AG04449 (cell line): Measurements from ENCODE around the gene PLD5.
"Not testable (repeated sequence)": the region's sequence is repeated elsewhere in the genome, so short reads cannot be mapped to it uniquely, and the experiment has no call there.

Experiments used
- CTCF ChIA-PET: fragments of 350-600 bp; formaldehyde crosslinking; extraction: SDS; loops from one replicate; lab custom pipeline; 2021; ENCODE audit warnings: antibody characterized with exemption; lab: Yijun Ruan, JAX
- POLR2A ChIA-PET: fragments of 400-600, 350-600 bp; formaldehyde crosslinking; extraction: SDS; loops from one replicate; lab custom pipeline; 2020; ENCODE audit warnings: antibody characterized with exemption, inconsistent platforms; lab: Yijun Ruan, JAX
- DNase-seq: peaks from one replicate; pipeline ENCODE4 v3.0.0-alpha.2; 2010; ENCODE audit warnings: low read depth, low spot score
- H3K4me3 ChIP-seq: 2 replicates; pipeline ENCODE4 v1.5.1; 2011; ENCODE audit warnings: low read depth, mild to moderate bottlenecking, control low read depth, low read length
- TF ChIP-seq, protein P1 (sequence below): IDR thresholded peaks from one replicate; pipeline ENCODE4 v1.5.1; 2011; ENCODE audit warnings: mild to moderate bottlenecking, moderate library complexity, low read length, control low read depth, inconsistent platforms; ENCODE audit not compliant: insufficient read depth; ENCODE audit errors: missing control alignments

The PLD5 gene

GRCh38 chr1:242065813-242066212 is 458.7 kb downstream of the PLD5 start:
- H3K4me3 ChIP-seq, result no peak overlapping the region
- ChIA-PET CTCF (no interaction called here), POLR2A (no interaction called here)
- no peak for DNase-seq
- TF ChIP-seq, protein P1, sequence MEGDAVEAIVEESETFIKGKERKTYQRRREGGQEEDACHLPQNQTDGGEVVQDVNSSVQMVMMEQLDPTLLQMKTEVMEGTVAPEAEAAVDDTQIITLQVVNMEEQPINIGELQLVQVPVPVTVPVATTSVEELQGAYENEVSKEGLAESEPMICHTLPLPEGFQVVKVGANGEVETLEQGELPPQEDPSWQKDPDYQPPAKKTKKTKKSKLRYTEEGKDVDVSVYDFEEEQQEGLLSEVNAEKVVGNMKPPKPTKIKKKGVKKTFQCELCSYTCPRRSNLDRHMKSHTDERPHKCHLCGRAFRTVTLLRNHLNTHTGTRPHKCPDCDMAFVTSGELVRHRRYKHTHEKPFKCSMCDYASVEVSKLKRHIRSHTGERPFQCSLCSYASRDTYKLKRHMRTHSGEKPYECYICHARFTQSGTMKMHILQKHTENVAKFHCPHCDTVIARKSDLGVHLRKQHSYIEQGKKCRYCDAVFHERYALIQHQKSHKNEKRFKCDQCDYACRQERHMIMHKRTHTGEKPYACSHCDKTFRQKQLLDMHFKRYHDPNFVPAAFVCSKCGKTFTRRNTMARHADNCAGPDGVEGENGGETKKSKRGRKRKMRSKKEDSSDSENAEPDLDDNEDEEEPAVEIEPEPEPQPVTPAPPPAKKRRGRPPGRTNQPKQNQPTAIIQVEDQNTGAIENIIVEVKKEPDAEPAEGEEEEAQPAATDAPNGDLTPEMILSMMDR, result no peak

DNA sequence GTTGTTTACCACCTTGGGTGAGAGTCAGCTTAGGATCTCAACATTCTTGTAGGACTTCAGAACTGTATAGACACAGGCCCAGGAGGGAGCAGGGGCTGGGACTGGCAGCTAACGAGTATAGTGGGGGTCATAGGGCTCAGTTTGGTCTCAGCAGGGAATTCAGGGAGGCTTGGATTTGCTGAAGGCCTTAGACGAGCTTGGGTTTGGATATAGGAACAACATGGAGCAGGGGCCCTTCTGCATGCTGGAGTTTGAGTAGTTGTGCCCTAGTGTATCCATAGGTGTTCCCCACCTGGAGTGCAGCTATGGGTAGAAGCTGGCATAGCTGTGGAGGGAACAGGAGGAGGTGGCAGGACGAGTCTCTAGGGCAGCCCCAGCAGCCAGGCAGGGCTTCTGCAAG is 462.2 kb downstream of the PLD5 start:
- TF ChIP-seq, protein P1, result no peak
- no peak overlapping the region for H3K4me3 ChIP-seq
- DNase-seq, result no peak
- CTCF ChIA-PET, result no interaction called here
- POLR2A ChIA-PET, result no interaction called here

GRCh38 chr1:242059976-242060375 is 464.5 kb downstream of the PLD5 start:
- ChIA-PET CTCF (no interaction called here), POLR2A (no interaction called here)
- TF ChIP-seq, protein P1, result no peak
- no peak for DNase-seq
- no peak overlapping the region for H3K4me3 ChIP-seq

GRCh38 chr1:242058582-242058981 is 465.9 kb downstream of the PLD5 start:
- POLR2A ChIA-PET, H3K4me3 ChIP-seq, CTCF ChIA-PET, DNase-seq: not testable (repeated sequence)

DNA sequence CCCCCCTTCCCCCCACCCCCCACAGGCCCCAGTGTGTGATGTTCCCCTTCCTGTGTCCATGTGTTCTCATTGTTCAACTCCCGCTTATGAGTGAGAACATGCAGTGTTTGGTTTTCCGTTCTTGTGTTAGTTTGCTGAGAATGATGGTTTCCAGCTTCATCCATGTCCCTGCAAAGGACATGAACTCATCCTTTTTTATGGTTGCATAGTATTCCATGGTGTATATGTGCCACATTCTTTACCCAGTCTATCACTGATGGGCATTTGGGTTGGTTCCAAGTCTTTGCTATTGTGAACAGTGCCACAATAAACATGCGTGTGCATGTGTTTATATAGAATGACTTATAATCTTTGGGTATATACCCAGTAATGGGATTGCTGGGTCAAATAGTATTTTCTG is 466.3 kb downstream of the PLD5 start:
- POLR2A ChIA-PET, H3K4me3 ChIP-seq, DNase-seq, CTCF ChIA-PET: not testable (repeated sequence)

DNA sequence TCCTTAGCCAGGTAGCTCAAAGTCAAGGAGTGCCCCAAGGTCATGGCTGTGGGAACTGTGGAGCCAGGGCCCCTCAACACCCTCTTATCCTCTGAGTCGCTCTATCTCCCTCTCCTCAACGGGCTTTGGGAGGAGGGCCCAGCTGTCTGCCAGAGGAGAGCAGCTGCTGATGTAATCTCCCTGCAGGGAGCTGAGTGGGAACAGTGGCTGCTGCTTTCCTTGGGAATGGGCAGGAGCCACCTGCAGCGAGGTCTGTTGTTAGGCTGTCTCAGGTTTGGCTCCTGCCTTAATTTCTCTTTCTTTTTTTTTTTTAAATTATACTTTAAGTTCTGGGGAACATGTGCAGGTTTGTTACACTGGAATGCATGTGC is 466.8 kb downstream of the PLD5 start:
- POLR2A ChIA-PET, result no interaction called here
- TF ChIP-seq, protein P1, result no peak
- H3K4me3 ChIP-seq, result no peak overlapping the region
- DNase-seq, result no peak
- CTCF ChIA-PET, result no interaction called here

GRCh38 chr1:242056988-242057744 is 467.3 kb downstream of the PLD5 start:
- no peak for DNase-seq
- H3K4me3 ChIP-seq, result no peak overlapping the region
- CTCF ChIA-PET, result no interaction called here
- POLR2A ChIA-PET, result no interaction called here
- TF ChIP-seq, protein P1, result no peak
